Bone marrow (tissue), 2 donors: ENCODE data around the gene CDRT15.
"Not testable (repeated sequence)": the region's sequence is repeated elsewhere in the genome, so short reads cannot be mapped to it uniquely, and the experiment has no call there.

Experiments
- DNase-seq, 2 donors: peaks; one replicate each; lab custom pipeline; 2025; lab: John Stamatoyannopoulos, UW

Gene CDRT15

DNA sequence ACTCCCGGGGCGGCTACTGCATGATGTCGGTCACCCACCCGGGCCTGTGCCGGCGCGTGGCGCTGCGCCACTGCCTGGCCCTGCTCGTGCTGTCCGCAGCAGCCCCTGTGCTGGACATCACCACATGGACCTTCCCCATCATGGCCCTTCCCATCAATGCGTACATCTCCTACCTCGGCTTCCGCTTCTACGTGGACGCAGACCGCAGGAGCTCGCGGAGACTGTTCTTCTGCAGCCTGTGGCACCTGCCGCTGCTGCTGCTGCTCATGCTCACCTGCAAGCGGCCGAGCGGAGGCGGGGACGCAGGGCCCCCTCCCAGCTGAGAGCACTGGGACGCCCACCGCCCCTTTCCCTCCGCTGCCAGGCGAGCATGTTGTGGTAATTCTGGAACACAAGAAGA, 29.8 kb downstream of the CDRT15 start:
- DNase-seq, result no peak

DNA sequence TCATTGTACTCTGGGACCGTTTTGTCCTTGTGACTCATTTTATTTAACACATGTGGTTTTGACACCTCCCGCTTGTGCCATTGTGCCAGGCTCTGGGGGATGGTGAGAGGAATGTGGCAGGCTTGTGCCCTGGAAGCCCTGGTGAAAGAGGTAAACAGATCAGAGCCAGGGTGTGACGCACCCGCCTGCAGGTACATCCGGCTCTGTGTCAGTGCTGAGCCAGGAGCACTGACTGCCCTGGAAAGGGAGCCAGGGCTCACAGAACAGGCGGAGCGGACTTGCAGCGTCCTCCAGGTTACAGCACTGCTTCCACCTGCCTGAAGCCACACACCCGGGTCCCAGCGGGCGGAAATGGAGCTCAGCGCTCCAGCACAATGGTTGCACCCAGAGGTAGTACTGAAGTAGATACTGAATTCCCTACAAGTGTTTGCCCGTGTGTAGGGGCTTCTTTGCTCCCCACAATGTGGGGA, 30.6 kb downstream of the CDRT15 start:
- DNase-seq, result no peak

DNA sequence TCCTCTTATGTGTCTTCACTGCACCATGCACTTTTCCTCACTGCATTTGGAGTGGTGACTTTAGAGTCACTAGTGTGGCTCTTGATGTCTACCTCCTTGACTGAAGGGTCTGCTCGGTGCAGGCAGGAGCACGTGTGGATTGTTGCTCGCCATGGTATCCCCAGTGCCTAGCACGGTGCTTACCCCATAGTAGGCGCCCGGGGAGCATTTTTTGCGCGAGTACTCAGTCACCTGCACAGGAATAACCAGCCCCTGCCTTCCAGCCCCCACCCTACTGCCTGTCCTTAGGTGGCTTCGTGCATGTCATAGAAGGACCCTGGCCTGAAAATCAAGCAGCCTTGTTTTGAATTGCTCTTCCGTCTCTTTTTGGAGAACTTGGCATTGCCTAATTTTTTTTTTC, 31.3 kb downstream of the CDRT15 start:
- no peak for DNase-seq

DNA sequence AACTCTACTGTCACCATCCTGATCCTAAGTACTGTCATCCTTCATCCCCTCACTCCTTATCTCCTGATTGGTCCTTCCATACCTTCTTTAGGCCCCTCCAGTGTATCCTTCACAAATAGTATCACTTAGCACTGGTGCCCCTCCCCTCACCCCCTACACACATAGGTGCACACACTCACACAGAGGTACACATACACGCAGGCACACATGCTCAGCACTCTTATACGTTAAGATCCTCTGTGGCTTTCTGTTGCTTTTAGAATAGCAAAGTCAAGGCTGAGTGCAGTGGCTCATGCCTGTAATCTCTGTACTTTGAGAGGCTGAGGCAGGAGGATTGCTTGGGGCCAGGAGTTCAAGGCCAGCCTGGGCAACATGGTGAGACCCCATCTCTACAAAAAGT, 32.1 kb downstream of the CDRT15 start:
- no peak for DNase-seq

DNA sequence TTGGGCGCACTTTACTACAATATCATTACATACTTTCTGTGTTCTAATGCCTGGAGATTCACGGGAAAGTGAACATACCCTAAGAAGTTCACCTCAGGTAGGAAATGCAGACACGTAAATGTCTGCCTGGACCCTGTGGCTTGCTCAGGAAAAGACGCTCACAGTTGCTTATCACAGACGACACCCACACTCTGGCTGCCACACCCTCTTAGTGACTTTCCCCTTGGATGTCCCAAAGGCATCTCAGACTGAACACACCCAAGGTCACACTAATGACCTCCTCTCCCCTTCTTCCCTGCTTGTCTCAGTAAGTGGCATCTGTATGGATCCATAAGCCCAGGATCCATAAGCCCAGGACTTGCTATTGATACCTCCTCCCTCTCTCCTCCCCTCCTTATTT, 32.6 kb downstream of the CDRT15 start:
- no peak for DNase-seq

DNA sequence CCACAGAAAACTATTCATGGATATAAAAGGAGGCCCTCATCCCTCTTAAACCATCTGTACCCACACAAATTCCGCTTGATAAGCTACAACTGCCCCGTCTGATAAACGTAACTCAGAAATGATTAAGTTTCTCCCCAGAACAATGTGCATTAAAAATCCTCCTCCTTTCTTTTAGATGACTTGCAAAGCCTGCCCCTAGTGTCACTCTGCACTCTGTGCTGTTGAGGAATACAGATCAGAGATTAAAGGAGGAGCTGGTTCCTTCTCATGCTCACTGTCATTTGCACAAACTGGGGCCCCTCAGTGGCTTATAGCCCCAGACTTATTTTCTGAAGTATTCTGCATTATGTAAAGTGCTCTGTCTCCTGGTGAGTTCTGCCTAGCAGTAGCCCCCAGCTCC, 33.3 kb downstream of the CDRT15 start:
- DNase-seq, result no peak

DNA sequence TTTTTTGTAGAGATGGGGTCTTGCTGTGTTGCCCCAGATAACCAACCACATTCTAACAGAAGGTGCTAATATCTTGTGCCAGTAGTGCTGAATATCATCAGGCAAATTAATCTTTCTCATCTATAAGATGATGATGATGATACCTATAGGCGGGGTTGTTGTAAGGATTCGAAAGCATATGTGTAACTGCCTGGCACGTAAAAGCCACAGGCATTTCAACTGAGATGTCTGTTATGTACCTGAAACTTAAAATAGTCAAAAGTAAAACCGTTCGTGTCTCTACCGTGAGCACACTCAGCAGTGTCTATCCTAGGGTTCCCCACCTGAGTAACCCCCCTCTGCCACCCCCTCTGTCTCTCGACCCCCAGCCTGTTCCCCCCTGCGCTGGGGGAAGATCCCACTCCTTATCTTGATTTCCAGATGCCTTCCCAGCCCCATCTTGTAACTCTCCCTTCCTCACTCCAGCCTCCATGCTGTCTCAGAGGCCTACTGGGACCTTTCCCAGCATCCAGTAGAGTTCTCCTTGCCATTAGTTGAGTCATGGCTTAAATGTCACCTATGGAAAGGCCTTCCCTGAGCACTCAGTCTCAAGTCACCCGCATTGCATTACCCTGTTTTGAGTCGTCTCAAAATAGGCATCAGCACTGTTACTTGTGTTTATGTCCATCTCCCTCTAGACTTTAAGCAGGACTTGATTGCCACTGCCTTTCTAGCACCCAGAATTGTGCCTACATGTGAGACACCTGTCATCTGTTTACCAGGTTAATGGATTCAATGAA, 34.1 kb downstream of the CDRT15 start:
- DNase-seq, result no peak

DNA sequence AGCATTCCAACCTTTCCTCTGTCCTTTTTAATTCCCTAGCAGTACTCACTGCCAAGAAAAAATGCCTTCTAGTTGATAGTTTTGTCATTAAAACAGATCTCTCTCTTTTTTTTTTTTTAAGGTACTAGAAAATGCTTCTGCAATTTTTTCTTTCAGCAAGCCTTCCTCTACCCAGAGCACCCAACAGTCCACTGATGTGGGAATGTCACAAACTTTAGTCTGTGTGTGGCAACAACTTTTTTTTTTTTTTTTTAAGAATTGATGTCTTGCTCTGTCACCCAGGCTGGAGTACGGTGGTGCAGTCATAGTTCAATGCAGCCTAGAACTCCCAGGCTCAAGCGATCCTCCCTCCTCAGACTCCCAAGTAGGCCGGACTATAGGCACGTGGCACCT, 34.7 kb downstream of the CDRT15 start:
- no peak for DNase-seq

DNA sequence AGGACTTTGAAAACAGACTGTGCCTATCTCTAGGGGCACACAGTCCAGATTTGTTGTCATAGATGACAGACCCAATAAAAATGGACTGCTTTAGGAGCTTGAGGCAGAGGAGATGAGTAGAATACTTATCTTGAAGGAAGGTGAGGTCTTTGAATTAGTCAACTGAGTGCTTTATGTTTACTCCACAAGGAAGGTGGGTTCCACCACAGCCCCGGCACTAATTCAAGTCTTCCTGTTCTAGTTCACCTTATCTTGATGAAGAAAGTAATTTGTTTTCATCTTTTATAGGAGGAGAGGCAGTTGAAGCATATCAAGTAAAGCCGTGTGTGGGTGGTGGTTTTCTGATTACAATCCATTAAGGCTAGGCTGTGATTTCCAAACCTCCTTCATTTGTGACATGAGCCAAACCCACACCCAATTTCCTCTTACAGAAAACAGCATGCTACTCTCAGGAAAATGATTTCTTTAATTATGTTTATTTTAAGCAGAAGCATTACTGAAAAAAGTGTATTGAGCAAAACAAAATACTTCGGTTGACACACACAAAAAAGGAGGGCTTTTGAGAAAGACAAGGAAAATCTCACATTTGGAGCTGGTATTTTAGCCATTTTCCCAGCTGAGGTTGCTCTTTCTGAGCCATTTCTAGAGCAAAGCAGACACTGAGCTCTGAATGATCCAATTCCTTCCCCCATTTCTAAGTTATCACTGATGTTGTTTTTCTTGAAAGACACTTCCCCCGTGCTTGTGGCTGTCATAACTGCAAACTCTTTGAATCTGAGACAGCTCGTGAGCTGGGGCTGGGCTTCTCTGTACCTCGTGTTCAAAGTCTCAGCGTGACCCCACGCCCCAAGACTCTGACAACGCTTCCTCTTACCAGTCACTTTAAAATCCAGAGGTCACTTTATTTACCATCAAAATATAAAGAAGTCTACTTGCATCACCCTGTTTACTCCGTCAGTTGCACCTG, 35.4 kb downstream of the CDRT15 start:
- no peak for DNase-seq

DNA sequence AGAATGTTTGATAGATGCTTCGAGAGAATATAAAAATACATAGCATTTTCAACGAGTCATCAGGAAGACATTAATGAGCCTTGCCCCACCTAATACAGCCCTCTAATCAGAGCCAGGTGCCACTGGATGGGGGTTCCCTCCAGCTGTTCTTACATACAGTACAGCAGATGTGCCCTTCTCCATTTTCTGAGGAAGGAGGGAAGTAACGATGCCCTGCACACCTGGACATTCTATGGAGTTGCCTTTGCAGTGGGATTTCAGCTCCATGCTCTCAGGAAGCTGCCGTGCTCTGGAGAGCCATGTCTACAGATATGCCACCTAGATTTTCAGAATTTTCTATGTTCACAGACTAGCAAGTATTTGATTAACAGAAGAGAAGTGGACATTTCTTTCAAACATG, 36.3 kb downstream of the CDRT15 start:
- no peak for DNase-seq

DNA sequence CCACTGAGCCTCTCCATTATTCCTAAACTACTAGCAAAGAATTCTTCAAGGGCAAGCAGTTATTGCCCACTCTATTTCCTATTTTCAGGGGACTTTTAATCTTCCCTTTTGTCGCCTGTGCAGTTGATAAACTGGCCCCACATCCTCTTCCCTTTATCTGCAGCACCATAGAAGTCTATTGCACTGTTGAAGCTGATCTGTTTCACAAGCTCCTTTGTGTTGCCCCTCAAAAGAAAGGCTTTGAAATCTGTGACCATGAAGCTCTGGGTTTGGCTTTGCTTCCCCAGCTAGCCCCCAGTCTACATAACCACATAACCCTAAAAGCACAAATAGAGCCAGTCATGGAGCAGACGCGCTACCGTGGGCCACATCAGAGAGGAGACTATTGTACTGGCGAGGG, 37.1 kb downstream of the CDRT15 start:
- no peak for DNase-seq

DNA sequence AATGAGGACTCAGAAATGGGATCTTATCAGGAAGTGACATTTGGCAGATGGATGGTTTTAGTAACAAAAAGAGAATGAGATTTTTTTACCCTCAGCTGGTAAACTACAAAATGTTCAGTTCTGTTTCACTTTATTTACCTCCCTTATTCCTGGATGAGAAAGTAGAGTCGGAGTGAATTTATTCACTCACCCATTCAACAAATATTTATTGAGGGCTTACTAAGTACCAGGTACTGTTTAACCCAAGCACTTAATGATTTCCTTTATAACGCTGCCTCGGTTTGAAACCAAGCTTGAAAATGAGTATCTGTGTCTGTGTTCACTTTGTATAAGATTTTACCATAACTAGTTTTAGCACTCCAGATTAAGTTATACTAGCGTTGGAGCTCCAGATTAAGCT, 38.1 kb downstream of the CDRT15 start:
- DNase-seq, result no peak

DNA sequence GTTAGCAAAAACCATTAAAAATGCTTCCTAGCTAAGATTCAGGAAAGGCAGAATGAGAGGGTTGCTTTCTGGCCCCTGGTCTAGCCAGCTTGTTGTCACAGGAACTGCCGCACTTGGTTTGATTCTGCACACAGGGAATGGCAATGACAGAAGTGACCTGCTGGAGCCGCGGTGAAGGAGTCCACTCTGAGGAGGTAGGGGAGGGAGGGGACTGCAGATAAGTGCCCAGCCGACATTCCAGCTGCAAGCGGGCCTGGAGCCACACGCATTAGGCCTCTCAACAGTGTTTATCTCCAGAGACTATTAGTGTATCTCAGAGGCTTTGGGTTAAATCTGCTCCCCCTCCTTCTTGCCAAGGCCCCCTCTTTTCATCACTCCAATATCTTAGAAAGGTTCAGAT, 38.6 kb downstream of the CDRT15 start:
- DNase-seq, result no peak

DNA sequence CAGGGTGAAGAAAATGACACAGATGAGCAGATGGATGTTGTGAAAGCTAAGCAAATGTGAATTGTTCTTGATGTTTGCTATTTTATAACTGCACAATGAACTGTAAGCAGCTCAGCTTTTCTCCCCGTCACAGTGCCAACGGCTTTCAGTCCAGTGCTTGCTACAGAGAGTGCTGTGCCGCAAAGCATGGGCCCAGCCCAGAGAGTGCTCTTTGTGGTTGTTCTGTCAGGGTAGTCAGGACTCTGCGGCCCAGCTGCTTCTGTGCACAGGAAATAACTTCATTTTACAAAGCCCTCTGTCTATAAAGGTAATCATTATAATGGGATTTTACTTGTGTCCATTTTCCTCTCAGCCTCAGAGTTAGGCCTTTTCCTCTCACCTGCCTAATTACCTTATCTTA, 39.1 kb downstream of the CDRT15 start:
- DNase-seq, result no peak

DNA sequence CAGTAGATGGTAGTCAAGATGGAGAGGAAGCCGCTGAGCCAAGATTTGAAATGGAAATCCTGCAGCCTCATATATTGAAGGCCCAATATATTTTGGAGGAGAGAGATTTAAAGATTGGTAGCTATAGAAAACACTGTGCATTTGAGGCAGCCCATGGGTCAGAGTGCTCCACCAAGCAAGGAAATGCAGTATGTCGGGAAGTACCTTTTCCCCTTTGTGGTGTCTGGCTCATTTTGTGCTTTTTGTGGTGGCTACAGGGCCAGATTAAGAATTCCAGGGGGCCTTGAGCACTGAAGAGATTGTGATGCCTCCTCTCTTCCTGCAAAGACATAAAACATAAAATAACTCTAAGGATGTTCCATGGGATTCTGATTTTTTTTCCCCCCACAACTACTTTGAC, 39.6 kb downstream of the CDRT15 start:
- DNase-seq, result no peak

DNA sequence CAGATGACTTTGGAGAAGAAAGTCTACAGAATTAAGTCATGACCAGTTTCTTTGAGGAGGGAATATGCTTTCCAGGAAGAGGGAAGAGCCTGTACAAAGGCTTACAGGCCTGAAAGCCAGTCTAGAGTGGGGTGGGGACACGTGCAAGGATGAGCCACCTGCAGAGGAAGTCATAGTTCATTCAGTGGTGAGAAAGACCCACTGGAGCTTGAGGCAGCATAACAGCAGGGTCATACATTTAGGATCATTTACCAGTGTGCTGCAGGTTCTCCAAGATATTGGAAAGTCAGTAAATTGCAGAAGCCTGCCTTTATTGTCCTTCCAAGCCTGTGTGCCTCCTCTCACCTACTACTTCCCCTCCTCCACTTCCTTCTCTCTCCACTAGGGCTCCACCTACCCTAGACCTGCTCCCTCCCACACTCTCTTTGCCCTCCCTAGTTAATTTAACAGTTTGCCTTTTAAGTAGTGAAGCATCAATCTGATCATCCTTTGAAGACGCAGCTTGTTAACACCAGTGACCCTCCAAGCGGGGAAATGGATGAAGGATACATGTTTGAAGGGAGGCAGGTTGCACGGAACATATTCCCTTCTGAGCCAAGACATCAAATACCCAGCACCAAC, 40.2 kb downstream of the CDRT15 start:
- no peak for DNase-seq

DNA sequence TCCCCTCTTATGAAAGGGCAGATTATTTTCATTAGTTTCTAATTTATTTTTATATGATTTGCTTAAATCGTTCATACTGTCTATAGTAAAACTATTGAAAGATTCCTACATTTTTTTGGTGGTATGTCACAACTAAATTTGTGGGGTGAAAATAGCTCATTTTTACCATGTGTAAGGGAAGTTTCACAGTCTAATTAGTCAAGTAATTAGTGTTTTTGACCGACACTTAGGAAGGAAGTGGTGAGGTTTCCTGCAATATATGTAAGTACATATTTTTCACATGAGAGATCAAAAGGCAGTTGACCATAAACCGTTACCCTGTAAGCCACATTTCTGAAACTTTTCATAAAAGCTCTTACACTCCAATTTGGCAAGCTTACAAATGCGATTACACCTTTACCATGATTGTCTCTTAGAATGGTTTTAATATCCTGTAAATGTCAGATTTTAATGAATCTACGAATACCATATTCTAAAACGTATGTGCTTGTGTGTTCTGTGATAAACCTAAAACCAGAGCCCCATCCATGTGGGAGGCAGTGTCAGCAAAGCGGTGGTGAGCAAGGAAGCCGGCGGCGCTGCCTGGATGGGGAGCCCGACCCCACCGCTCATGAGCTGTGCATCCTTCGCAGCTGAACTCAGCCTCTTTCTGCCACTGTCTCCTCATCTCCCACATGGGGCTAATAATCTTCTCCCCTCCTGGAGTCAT, 43.9 kb downstream of the CDRT15 start:
- not testable (repeated sequence) for DNase-seq

DNA sequence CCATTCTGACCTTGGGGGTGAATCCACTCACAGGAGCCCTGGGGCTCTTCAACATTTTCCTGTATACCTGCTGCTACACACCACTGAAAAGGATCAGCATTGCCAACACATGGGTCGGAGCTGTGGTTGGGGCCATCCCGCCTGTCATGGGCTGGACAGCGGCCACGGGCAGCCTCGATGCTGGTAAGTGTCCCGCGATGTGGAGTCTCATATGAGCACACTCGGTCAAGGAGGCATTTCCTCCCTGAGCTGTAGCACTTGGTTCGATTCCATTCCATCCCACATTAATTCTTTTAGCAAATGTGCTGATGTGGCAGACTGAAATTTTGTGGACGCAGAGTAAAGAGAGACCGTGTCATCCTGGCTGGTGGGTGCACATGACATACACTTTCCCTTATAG, 44.6 kb downstream of the CDRT15 start:
- DNase-seq, result not testable (repeated sequence)

DNA sequence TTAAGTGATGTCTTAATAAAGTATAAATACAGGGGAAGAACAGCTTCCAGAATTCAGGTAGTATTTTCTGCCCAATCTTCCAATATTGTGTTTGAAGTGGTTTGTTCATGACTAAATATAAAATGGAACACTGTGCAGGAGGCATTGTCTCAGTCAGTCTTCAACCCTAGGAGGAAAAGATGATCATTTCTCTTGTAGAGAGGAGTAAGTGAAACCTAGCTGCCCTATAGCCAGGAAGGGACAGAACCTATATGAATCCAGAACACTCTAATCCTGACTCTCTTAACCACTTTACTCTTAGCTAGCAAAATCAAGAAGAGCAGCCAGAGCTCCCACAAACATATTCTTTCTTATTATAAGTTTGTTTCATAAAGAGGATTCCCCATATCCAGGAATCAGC, 45.2 kb downstream of the CDRT15 start:
- not testable (repeated sequence) for DNase-seq

DNA sequence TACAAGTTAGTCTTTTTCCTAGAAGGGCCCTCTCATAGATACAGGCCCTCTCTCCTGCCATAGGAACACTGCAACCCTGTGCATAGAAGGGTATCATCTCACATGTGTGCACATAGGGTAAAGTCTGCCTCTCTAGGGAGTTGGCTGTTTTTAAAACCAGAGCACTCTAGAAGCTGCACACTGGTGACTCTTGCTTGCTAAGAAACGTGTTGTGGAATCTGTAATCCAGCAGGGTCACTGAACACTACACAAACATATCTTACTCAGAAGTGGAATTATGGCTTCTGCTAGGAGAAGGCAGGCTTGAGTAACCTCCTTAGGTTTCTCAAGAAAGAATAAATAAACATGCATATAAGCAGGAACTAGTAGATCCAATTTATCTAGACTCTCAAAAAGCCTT, 45.9 kb downstream of the CDRT15 start:
- DNase-seq, result not testable (repeated sequence)

DNA sequence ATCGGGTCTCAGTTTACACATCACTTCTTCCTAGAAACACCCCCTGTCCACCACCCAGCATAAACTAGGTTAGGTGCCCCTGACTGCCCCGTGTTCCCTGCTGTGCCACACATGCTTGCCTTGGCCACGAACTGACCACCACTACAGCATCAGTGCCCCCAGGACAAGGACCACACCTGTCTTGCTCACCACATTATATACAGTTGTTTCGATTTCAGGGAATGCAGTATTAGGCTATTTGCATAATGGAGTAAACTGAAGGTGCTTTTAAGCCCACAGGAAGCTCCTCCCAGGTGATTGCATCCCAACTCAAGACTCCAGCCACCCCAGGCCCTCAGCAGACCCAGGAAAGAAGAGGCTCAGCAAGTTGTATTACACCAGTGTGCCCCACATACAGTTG, 50.2 kb downstream of the CDRT15 start:
- not testable (repeated sequence) for DNase-seq
